ENCODE measurements around the gene PXT1. TPM values are rescaled to one million over a fixed set of nuclear protein-coding genes. Genes with fewer than 3 reads are reported as not detected.
"Not testable (repeated sequence)": the region's sequence is repeated elsewhere in the genome, so short reads cannot be mapped to it uniquely, and the experiment has no call there.

PXT1 gene
- total RNA-seq, 1 donor from 2014 or later = not detected

DNA sequence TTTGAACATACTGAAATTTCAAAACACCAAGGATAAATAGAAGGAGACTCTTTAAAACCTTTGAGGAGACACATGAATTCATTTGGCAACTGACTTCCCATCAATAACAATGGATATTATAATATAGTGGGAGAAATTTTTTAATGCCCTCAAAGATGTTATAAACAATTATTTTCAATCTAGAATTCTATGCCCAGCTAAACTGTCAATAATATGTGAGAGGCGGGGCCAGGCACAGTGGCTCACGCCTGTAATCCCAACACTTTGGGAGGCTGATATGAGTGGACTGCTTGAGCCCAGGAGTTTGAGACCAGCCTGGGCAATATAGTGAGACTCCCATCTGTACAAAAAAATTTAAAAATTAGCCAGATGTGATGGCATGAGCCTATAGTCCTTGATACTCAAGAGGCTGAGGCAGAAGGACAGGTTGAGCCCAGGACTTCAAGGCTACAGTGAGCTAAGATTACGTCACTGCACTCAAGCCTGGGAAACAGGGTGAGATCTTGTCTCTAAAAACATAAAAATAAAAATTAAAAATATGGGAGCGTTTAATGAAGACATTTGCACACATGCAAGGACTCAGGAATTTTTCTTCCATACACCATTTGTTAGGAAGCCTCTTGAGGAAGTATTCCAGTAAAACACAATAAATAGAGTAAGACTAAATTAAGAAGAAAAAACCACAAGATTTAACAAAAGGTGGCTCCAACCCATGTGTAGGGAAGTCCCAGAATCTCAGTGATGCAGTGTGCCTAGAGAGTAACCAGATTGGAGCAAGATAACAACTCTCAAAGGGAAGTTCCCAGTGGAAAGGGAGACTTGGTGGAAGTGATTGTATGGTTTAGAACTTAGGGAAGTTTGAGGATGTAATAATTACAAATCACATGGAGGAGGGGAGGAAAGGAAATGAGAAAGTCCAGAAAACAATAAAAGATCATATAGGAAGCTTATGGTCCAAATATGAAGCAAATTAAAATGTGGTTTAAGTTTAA, 28.9 kb downstream of the PXT1 start:
- no peak for ATAC-seq
- intact Hi-C loops (cut with DNase I) = no loop called here
- DNase-seq (ENCODE audit: missing footprints) = no peak

DNA sequence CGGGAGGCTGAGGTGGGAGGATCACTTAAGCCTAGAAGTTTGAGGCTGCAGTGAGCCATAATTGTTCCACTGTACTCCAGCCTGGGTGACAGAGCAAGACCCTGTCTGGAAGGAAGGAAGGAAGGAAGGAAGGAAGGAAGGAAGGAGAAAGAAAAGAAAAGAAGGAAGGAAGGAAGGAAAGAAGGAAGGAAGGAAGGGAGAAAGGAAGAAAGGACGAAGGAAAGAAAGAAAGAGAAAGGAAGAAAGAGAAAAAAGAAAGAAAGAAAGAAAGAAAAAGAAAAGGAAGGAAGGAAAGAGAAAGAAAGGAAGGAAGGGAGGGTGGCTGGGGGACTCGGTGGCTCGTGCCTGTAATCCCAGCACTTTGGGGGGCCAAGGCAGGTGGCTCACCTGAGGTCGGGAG, 32.9 kb downstream of the PXT1 start:
- intact Hi-C loops (cut with DNase I); ATAC-seq; DNase-seq (ENCODE audit: missing footprints): not testable (repeated sequence)

- no peak for ATAC-seq
- no peak for DNase-seq (ENCODE audit: missing footprints)
Observed at GRCh38 chr6:36404164-36404563, 38.5 kb downstream of the PXT1 start.

GRCh38 chr6:36402481-36402880, 40.2 kb downstream of the PXT1 start:
- no peak for DNase-seq (ENCODE audit: missing footprints)
- no peak for ATAC-seq
- intact Hi-C loops (cut with DNase I) = no loop called here

More at GRCh38 chr6:36404164-36404563, 38.5 kb downstream of the PXT1 start:
- intact Hi-C loops (cut with DNase I) = no loop called here

GRCh38 chr6:36399970-36400369, 42.7 kb downstream of the PXT1 start:
- DNase-seq (ENCODE audit: missing footprints) = no peak
- intact Hi-C loops (cut with DNase I) = no loop called here
- ATAC-seq = no peak

- ATAC-seq (no peak), DNase-seq (ENCODE audit: missing footprints) (no peak)
- intact Hi-C loops (cut with DNase I) = no loop called here
Observed at GRCh38 chr6:36392621-36393020, 50.0 kb downstream of the PXT1 start.

- DNase-seq (ENCODE audit: missing footprints) = no peak
- ATAC-seq = no peak
- intact Hi-C loops (cut with DNase I) = no loop called here
Observed at GRCh38 chr6:36389353-36389752, 53.3 kb downstream of the PXT1 start.

- DNase-seq (ENCODE audit: missing footprints) = peak; percentile 71
- intact Hi-C loops (cut with DNase I) = no loop called here
- peak; percentile 55 for ATAC-seq
Observed at GRCh38 chr6:36387440-36388303, 55.0 kb downstream of the PXT1 start, which contains the start of gene ETV7. Gene ETV7 (minus strand): TSS chr6:36387669. CDS start chr6:36387541, 128 bp downstream.

- intact Hi-C loops (cut with DNase I) = no loop called here
- peak; percentile 55 for ATAC-seq
- no peak for DNase-seq (ENCODE audit: missing footprints)
Observed at GRCh38 chr6:36386495-36387439, 55.9 kb downstream of the PXT1 start.

GRCh38 chr6:36384095-36384494, 58.6 kb downstream of the PXT1 start:
- ATAC-seq (no peak), DNase-seq (ENCODE audit: missing footprints) (no peak)
- intact Hi-C loops (cut with DNase I) = no loop called here

- no peak for ATAC-seq
- intact Hi-C loops (cut with DNase I) = no loop called here
- DNase-seq (ENCODE audit: missing footprints) = no peak
Observed at GRCh38 chr6:36383606-36384005, 59.0 kb downstream of the PXT1 start.

DNA sequence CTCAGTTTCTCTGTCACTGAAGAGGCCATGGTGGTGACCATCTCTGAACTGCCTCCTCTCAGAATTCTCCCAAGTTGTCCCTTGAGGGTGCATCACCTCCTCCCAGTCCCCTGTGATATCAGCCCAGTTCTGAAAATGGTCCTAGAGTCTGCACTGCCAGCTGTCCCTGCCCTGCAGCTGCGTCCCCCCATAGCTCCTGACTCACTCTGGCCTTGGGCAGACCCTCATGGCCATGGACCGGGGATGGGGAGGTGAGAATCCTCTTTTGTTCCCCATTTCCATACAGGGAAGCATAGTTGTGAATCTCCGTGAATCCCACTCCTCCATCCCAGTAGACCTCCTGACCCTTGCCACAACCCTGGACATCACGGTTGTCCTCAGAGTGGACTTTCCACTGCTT, 59.7 kb downstream of the PXT1 start:
- ATAC-seq (no peak), DNase-seq (ENCODE audit: missing footprints) (no peak)
- intact Hi-C loops (cut with DNase I) = no loop called here

DNA sequence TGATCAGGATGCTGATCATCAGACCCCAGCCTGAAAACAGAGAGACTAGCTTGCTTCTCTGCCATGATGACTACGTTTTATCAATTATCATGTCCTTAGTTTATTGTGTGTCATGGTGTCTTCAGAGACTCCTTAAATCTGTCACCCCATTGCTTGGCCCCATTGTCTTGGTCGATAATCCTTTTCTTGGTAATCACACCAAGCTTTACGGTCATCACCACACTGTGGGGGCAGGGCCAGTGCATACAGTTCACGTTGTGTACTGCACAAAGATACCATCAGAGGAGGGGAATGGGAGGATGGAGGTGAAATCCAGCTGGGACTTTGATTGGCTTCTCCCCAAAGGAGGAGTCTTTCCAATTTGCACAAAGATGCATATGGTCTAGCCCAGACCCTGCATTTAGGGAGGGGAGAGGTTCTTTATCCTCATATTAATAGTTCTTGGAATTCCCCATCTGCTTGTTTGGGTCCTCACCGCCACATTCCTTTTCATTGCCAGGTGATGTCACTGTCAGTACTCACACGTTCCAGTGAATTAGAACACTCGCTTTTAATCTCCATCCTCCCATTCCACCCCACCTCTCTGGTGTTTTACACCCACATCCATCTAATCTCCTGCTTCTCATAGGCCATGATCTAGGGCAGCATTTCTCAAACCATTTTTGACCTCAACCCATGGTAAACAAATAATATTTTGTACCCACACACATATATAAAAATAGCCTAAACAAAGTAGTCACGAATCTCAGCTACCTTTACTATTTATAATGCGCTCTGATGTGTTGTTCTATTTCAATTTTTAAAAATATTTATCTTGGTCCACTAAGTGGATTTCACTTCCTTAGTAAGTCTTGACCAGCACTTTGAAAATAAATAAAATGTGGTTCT, 60.9 kb downstream of the PXT1 start:
- intact Hi-C loops (cut with DNase I) = no loop called here
- ATAC-seq = no peak
- no peak for DNase-seq (ENCODE audit: missing footprints)

GRCh38 chr6:36380166-36380565, 62.5 kb downstream of the PXT1 start:
- ATAC-seq = no peak

DNA sequence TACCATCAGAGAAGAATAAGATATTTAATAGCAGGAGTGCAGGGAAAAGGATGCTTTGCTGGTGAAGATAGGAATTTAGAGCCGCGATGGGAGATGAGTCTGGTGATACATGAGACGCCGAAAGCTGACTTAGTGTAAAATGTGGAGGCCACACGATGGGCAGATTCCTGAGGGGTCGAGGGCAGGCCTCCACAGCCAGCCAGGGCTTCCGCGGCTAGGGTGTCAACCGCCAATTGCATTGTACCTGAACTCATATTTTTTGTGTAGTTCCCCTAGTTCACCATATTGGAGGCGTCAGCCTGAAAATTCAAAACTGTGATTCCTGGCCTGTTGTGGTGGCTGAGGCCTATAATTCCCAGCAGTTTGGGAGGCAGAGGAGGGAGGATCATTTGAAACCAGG, 63.7 kb downstream of the PXT1 start:
- no peak for ATAC-seq
- intact Hi-C loops (cut with DNase I) = no loop called here
- DNase-seq (ENCODE audit: missing footprints) = no peak

More at GRCh38 chr6:36380166-36380565, 62.5 kb downstream of the PXT1 start:
- intact Hi-C loops (cut with DNase I) = no loop called here
- no peak for DNase-seq (ENCODE audit: missing footprints)

- ATAC-seq (no peak), DNase-seq (ENCODE audit: missing footprints) (no peak)
- intact Hi-C loops (cut with DNase I) = no loop called here
Observed at GRCh38 chr6:36378243-36378920, 64.3 kb downstream of the PXT1 start.

DNA sequence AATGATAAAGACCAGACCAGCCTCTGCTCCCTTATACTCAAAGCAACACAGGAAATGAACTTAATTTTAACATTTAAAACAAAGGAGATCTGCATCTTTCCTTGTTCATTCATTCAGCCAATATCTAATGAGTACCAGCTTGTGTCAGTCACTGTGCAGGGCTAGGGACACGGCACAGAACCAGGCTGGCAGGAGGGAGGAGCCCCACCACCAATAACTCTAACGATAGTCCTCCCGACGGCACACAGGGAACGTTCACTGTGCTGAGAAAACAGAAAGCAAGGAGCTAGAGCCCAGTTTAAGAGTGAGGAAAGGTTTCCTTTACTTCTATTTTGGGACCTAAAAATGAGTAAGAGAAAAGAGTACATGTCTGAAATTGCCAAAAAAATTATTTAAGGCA, 65.1 kb downstream of the PXT1 start:
- DNase-seq (ENCODE audit: missing footprints) = no peak
- intact Hi-C loops (cut with DNase I) = no loop called here
- no peak for ATAC-seq

Data from Right ventricle myocardium inferior (tissue), 1 donor.